BLaER1 treated with 17β-estradiol and CSF1 and Interleukin-3, amounts not matched to agents 10 nM and 100 nM (cell line): ENCODE data around the gene ST8SIA2.
A peak's percentile ranks its signal among the peaks of the same experiment; 100 is the strongest.

ENCODE experiments used
- H3K27ac ChIP-seq, 11 experiments: shearing (Covaris generic); formaldehyde crosslinking; 2 replicates each; pipeline ENCODE4 v1.8.1; 2022
- H3K27me3 ChIP-seq, 11 experiments: shearing (Covaris generic); formaldehyde crosslinking; 2 replicates each; pipeline ENCODE4 v1.8.1; 2022
- H3K36me3 ChIP-seq, 11 experiments: shearing (Covaris generic); formaldehyde crosslinking; 2 replicates each; pipeline ENCODE4 v1.8.1; 2022
- H3K4me1 ChIP-seq, 10 experiments: shearing (Covaris generic); formaldehyde crosslinking; 2 replicates each; pipeline ENCODE4 v1.8.1; 2022
- H3K4me2 ChIP-seq, 11 experiments: shearing (Covaris generic); formaldehyde crosslinking; 2 replicates each; pipeline ENCODE4 v1.8.1; 2022
- H3K4me3 ChIP-seq, 10 experiments: shearing (Covaris generic); formaldehyde crosslinking; 2 replicates each; pipeline ENCODE4 v1.8.1; 2022
- H3K9ac ChIP-seq, 11 experiments: shearing (Covaris generic); formaldehyde crosslinking; 2 replicates each; pipeline ENCODE4 v1.8.1; 2022
- H3K9me3 ChIP-seq, 11 experiments: shearing (Covaris generic); formaldehyde crosslinking; replicated peaks in 1 of 11; 2 replicates each; pipeline ENCODE4 v1.8.1; 2022
- H4K20me1 ChIP-seq, 11 experiments: shearing (Covaris generic); formaldehyde crosslinking; 2 replicates each; pipeline ENCODE4 v1.8.1; 2022
- Cebpa-rat ChIP-seq, 11 experiments: shearing (Covaris generic); IDR thresholded peaks; 2 replicates each; pipeline ENCODE4 v1.8.1; 2022

The ST8SIA2 gene

DNA sequence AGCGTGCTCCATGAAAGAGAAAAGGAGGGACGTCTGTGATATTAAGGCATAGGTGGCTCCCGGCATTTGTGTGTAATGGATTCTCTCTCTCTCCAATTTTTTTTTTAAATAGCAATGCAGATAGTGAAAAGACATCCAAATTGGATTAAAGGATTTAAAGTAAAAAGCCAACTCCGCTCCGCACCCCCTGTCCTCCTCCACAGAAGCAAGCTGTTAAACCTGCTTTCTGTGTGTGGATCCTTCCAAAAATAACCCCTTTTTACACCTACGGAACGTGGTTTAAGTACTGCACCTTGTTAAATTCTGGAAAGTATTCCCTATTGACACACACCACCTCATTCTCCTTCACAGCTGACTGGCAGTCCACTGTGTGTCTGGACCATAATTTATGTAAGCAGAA is 61.6 kb downstream of the ST8SIA2 start:
- Histone ChIP-seq H3K4me3 (no peak overlapping the region), H3K4me2 (no peak overlapping the region), H3K9ac (no peak overlapping the region), H4K20me1 (no peaks in the 10 kb centered on the region; a peak in 1 of 22 replicates), H3K27ac (no peak overlapping the region), H3K9me3 (no peaks in the 10 kb centered on the region), H3K4me1 (peaks cover 0 to 15% (median 11%) of the 10 kb centered on the region in 10 experiments; a peak in 12 of 20 replicates), H3K36me3 (peaks cover 0 to 95% (median 63%) of the 10 kb centered on the region in 11 experiments; a peak in 13 of 22 replicates), H3K27me3 (no peaks in the 10 kb centered on the region)
- no peak for TF ChIP-seq Cebpa-rat (IDR thresholded peaks at IDR 0.05)

DNA sequence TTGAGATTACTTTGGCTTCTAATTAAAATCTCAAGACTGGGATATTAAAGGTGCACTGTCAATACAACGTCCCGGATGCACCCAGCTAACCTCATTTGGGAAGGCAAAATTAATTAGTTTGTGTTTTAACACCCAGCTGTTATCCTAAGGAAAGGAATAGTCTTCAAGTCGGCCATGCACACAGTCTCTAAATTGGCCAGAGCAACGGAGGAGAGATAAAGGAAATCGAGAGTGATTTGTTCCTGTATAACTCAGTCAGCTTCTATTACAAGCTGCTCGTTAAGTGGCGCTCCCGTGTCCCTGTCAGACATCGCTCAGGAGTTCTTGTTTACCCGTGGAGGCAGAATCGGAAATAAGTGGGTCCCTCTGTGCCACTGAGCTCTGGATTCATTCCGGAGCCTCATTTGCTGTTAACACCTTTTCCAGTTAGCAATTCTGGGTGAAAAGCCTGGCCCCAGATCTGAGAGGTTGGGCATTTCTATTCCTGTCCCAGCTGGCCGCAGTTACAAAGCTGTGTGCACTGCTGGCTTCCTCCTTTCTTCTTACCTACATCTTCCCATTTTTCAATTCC is 63.9 kb downstream of the ST8SIA2 start:
- Histone ChIP-seq H3K9me3 (no peaks in the 10 kb centered on the region), H3K4me2 (no peak overlapping the region), H4K20me1 (no peaks in the 10 kb centered on the region; a peak in 1 of 22 replicates), H3K27ac (no peak overlapping the region), H3K4me3 (no peak overlapping the region), H3K9ac (no peak overlapping the region), H3K36me3 (peaks cover 0 to 72% (median 50%) of the 10 kb centered on the region in 11 experiments; a peak in 12 of 22 replicates), H3K27me3 (no peaks in the 10 kb centered on the region), H3K4me1 (peaks cover 0 to under 1% (median 0%) of the 10 kb centered on the region in 10 experiments; a peak in 1 of 20 replicates)
- TF ChIP-seq Cebpa-rat (IDR thresholded peaks at IDR 0.05), result no peak

DNA sequence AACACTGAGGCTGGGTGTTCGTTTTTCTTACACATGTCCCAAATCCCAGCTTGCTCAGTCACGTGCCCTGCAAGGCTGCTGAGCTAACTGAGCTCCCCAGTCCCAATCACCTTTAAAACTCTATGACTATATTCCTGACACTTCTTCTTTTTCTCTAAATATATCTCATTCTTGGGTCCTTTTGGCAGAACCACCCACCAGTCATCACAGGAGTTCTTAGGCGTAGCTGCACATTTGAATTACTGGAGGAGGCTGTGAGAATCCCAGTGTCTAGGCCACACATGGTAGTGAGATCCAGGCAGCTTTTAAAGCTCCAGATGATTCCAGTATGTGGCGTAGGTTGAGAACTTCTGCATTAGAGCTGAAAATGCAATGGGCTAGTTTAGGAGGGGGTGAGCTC is 66.3 kb downstream of the ST8SIA2 start:
- Histone ChIP-seq H4K20me1 (no peaks in the 10 kb centered on the region; a peak in 1 of 22 replicates), H3K9me3 (no peaks in the 10 kb centered on the region), H3K36me3 (peaks cover 0 to 68% (median 52%) of the 10 kb centered on the region in 11 experiments; a peak in 15 of 22 replicates), H3K9ac (no peak overlapping the region), H3K4me3 (no peak overlapping the region), H3K27me3 (no peaks in the 10 kb centered on the region), H3K4me2 (no peak overlapping the region), H3K4me1 (peaks cover 0 to 17% (median 5%) of the 10 kb centered on the region in 10 experiments; a peak in 9 of 20 replicates), H3K27ac (no peak overlapping the region)
- TF ChIP-seq Cebpa-rat (IDR thresholded peaks at IDR 0.05), result no peak

DNA sequence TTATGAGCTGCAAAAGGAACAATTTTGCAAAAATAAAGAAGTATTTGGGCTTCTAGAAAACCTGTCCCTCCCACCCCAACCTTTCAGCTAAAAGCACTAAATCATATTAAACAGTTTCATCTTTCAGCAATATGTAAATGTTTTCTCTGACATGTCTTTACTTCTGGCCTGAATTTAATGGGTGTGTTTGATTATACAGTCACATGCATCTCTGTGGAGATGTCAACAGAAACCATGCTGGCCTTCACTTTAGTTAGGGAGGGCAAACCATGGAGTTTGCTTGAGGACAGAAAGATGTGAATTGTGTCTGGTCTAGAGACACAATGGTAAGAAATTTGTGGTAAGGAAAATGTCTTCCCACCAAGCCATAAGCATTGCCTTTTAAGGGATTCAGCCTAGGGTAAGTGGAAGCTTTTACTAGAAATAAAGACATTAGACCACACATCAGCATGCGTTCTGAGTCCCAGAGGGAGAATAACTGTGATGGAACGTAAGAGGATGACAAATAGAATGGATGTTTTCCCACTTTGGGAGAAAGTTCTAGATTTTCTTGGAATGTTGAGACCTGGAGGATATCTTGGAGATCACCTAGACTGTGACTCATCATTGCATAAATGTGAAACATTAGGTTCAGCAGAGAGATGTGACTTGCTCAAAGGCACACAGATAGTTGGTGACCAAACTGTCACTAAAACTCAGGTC is 68.9 kb downstream of the ST8SIA2 start:
- no peak overlapping the region for H3K4me3 ChIP-seq
- no peak overlapping the region for H3K27ac ChIP-seq
- H3K27me3 ChIP-seq, result no peaks in the 10 kb centered on the region
- no peaks in the 10 kb centered on the region for H4K20me1 ChIP-seq
- H3K36me3 ChIP-seq, result peaks cover 0 to 72% (median 55%) of the 10 kb centered on the region in 11 experiments; a peak in 15 of 22 replicates
- no peaks in the 10 kb centered on the region; a peak in 1 of 22 replicates for H3K9me3 ChIP-seq
- H3K9ac ChIP-seq, result no peak overlapping the region
- no peak overlapping the region for H3K4me2 ChIP-seq
- no peak for TF ChIP-seq Cebpa-rat (IDR thresholded peaks at IDR 0.05)
- peaks cover 0 to 17% (median 5%) of the 10 kb centered on the region in 10 experiments; a peak in 9 of 20 replicates for H3K4me1 ChIP-seq

DNA sequence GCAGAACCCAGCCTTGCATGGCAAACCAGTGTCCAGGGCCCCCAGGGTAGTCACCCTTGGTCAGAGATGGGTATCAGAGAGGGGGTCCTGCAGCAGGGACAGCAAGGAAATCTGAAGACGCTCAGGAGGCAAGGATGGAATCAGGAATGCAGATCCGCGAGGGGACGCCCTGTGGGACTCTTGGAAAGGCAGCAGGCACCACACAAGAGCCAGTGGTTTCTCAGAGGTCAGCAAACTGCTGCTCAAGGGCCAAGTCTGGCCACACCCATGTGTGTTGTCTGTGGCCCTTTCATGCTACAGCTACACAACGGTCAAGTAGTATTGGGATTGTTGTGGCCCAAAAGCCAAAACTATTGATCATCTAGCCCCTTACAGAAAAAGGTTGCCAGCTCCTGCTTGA is 69.7 kb downstream of the ST8SIA2 start:
- Histone ChIP-seq H3K27ac (no peak overlapping the region), H3K9ac (no peak overlapping the region), H3K9me3 (no peaks in the 10 kb centered on the region; a peak in 1 of 22 replicates), H3K4me1 (peaks cover 0 to 17% (median 5%) of the 10 kb centered on the region in 10 experiments; a peak in 9 of 20 replicates), H3K27me3 (no peaks in the 10 kb centered on the region), H3K4me2 (peak overlapping the region in 1 of 11 experiments; percentile 22; a peak in 1 of 22 replicates), H4K20me1 (no peaks in the 10 kb centered on the region), H3K36me3 (peaks cover 0 to 72% (median 49%) of the 10 kb centered on the region in 11 experiments; a peak in 15 of 22 replicates), H3K4me3 (no peak overlapping the region)
- no peak for TF ChIP-seq Cebpa-rat (IDR thresholded peaks at IDR 0.05)

DNA sequence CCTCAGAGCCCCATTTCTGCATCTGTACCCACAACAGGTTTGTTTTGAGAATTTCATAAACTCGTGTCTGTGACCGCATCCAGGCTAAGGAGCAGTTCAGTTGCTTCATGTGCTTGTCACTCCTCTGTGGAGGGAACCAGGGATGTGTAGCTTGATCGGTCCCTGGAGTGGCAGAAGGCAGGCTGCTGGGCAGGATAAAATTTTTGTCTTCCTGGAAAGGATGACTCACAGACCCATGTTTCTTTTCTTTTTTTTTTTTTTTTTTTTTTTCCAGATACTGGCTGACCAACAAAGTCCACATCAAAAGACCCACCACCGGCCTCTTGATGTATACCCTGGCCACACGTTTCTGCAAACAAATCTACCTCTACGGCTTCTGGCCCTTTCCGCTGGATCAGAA is 70.1 kb downstream of the ST8SIA2 start:
- Histone ChIP-seq H3K4me1 (peaks cover 0 to 17% (median 5%) of the 10 kb centered on the region in 10 experiments; a peak in 9 of 20 replicates), H3K9me3 (no peaks in the 10 kb centered on the region; a peak in 1 of 22 replicates), H3K27me3 (no peaks in the 10 kb centered on the region), H3K4me3 (no peak overlapping the region), H3K4me2 (peak overlapping the region in 5 of 11 experiments; percentile 14 to 34 (median 22); a peak in 6 of 22 replicates), H4K20me1 (no peaks in the 10 kb centered on the region), H3K36me3 (peaks cover 0 to 67% (median 45%) of the 10 kb centered on the region in 11 experiments; a peak in 15 of 22 replicates), H3K9ac (no peak overlapping the region), H3K27ac (no peak overlapping the region)
- TF ChIP-seq Cebpa-rat (IDR thresholded peaks at IDR 0.05), result no peak

DNA sequence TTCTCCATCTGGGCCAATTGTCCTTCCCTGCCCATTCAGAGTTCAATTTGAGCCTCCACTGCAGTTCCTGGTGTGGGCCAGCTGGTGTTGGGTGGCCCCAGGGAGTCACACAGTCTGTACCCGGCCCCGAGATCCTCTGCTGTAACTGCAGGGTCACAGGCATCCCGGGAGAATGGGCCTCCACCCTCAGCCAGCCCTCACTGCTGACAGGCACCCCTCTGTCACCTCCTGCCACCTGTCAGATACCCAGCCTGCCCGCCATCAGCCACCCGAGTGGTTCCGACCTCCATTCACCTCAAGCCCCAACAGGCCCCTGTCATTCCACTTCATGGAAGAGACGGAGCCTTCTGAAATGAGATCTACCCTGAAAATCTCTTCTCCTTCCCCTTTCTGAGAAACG is 73.2 kb downstream of the ST8SIA2 start:
- no peak for TF ChIP-seq Cebpa-rat (IDR thresholded peaks at IDR 0.05)
- H3K9me3 ChIP-seq, result no peaks in the 10 kb centered on the region; a peak in 1 of 22 replicates

DNA sequence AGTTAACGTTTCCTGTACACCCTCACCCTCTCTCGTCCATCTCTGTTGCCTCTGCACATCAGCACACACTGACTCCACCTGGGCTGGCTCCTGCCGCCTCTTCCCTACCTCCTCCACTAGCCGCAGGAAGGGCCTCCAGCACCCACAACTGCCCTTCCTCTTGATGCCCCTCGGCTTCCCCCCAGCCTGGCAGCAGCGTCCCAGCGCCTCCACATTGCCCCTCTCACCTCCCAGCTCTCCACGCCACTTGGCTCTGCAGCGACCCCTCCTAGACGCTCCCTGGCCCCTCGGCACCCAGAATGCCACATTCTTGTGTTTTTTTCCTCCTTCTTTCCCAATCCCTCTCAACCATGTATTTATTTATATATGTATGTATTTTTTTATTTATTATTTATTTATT is 73.6 kb downstream of the ST8SIA2 start:
- peaks cover 0 to 17% (median 5%) of the 10 kb centered on the region in 10 experiments; a peak in 9 of 20 replicates for H3K4me1 ChIP-seq
- no peaks in the 10 kb centered on the region for H4K20me1 ChIP-seq
- peaks cover 0 to 48% (median 32%) of the 10 kb centered on the region in 11 experiments; a peak in 15 of 22 replicates for H3K36me3 ChIP-seq
- TF ChIP-seq Cebpa-rat (IDR thresholded peaks at IDR 0.05), result no peak
- no peak overlapping the region for H3K9ac ChIP-seq
- no peak overlapping the region for H3K4me2 ChIP-seq
- H3K27ac ChIP-seq, result no peak overlapping the region
- H3K4me3 ChIP-seq, result no peak overlapping the region
- H3K9me3 ChIP-seq, result no peaks in the 10 kb centered on the region; a peak in 1 of 22 replicates
- no peaks in the 10 kb centered on the region for H3K27me3 ChIP-seq

More for the DNA sequence above, 73.2 kb downstream of the ST8SIA2 start:
- H3K4me3 ChIP-seq, result no peak overlapping the region
- H3K4me1 ChIP-seq, result peaks cover 0 to 17% (median 5%) of the 10 kb centered on the region in 10 experiments; a peak in 9 of 20 replicates
- no peak overlapping the region for H3K9ac ChIP-seq
- no peaks in the 10 kb centered on the region for H4K20me1 ChIP-seq
- H3K36me3 ChIP-seq, result peaks cover 0 to 52% (median 32%) of the 10 kb centered on the region in 11 experiments; a peak in 15 of 22 replicates
- H3K4me2 ChIP-seq, result no peak overlapping the region
- H3K27ac ChIP-seq, result no peak overlapping the region
- no peaks in the 10 kb centered on the region for H3K27me3 ChIP-seq

DNA sequence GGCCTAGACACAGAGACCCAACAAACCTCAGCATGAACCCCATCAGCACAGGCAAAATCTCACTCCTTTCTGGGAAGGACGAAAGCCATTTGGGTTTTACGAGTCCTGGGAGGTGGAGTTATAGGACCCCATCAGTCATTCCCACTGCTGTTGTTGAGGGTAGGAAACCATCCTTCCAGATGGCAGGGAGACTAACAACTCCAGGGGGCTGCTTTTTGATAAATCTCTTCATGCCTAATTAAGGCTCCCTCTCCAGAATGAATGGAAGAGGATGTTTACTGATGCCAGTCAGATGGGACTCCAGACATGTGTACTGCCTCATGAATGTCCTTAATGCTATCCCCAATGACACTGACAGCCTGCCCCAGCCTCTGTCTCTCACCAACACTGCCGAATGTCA is 75.3 kb downstream of the ST8SIA2 start:
- H3K27me3 ChIP-seq, result no peaks in the 10 kb centered on the region
- no peaks in the 10 kb centered on the region; a peak in 1 of 22 replicates for H4K20me1 ChIP-seq
- no peaks in the 10 kb centered on the region; a peak in 1 of 22 replicates for H3K9me3 ChIP-seq
- H3K4me2 ChIP-seq, result no peak overlapping the region
- H3K4me3 ChIP-seq, result no peak overlapping the region
- no peak overlapping the region for H3K9ac ChIP-seq
- TF ChIP-seq Cebpa-rat (IDR thresholded peaks at IDR 0.05), result no peak
- no peak overlapping the region for H3K27ac ChIP-seq
- peaks cover 0 to 39% (median 23%) of the 10 kb centered on the region in 11 experiments; a peak in 15 of 22 replicates for H3K36me3 ChIP-seq
- H3K4me1 ChIP-seq, result peaks cover 0 to 6% (median 4%) of the 10 kb centered on the region in 10 experiments; a peak in 9 of 20 replicates
